PC-9 (cell line): ENCODE measurements around the gene ANAPC16. TPM values are rescaled to one million over a fixed set of nuclear protein-coding genes. Genes with fewer than 3 reads are reported as not detected.
"Not testable (repeated sequence)": the region's sequence is repeated elsewhere in the genome, so short reads cannot be mapped to it uniquely, and the experiment has no call there.

Source experiments
- BruUV-seq: library from RNA; stranded (reverse); fragments of 400-500 nt; replicated peaks from 2 replicates; lab custom pipeline; 2021; lab: Mats Ljungman, UMichigan
- CTCF ChIA-PET: fragments of 300-600 bp; sonication (Branson Sonifier 250); formaldehyde crosslinking; loops from one replicate; lab custom pipeline; 2022; ENCODE audit warnings: antibody characterized with exemption; lab: Charles Lee
- POLR2A ChIA-PET: fragments of 300-600 bp; sonication (Branson Sonifier 250); formaldehyde crosslinking; loops from one replicate; lab custom pipeline; 2022; ENCODE audit warnings: antibody characterized with exemption; ENCODE audit not compliant: unreplicated experiment; lab: Charles Lee
- DNase-seq, 2 experiments: peaks; one replicate each; pipeline versions ENCODE4 v3.0.0 to v3.0.0-alpha.2; 2015 to 2022; ENCODE audit warnings: mixed read lengths in 1 of 2
- H2AFZ ChIP-seq: fragments of 200-600 bp; sonication (generic); 2 replicates; pipeline ENCODE4 v1.8.1; 2017; ENCODE audit warnings: antibody characterized with exemption
- H3F3A ChIP-seq: fragments of 200-600 bp; sonication (generic); 2 replicates; pipeline ENCODE4 v1.8.1; 2017; ENCODE audit warnings: antibody characterized with exemption, mild to moderate bottlenecking, low read depth; ENCODE audit not compliant: insufficient read depth
- H3K27ac ChIP-seq: fragments of 200-600 bp; sonication (generic); 2 replicates; pipeline ENCODE4 v1.6.1; 2016; ENCODE audit warnings: mixed run types
- H3K27me3 ChIP-seq: fragments of 200-600 bp; sonication (generic); 2 replicates; pipeline ENCODE4 v1.6.1; 2016; ENCODE audit warnings: low read depth, mixed run types; ENCODE audit not compliant: insufficient read depth
- H3K36me3 ChIP-seq: fragments of 200-600 bp; sonication (generic); 2 replicates; pipeline ENCODE4 v1.6.1; 2016; ENCODE audit warnings: low read depth, mixed run types
- H3K4me1 ChIP-seq: fragments of 200-600 bp; sonication (generic); replicated peaks from 2 replicates; pipeline ENCODE4 v1.6.1; 2016; ENCODE audit warnings: mixed run types; ENCODE audit not compliant: insufficient read depth
- H3K4me2 ChIP-seq: fragments of 200-600 bp; sonication (generic); 2 replicates; pipeline ENCODE4 v1.6.1; 2017; ENCODE audit warnings: mixed run types
- H3K4me3 ChIP-seq: fragments of 200-600 bp; sonication (generic); 2 replicates; pipeline ENCODE4 v1.6.1; 2016; ENCODE audit warnings: mixed run types
- H3K79me2 ChIP-seq: fragments of 200-600 bp; sonication (generic); 2 replicates; pipeline ENCODE4 v1.6.1; 2017; ENCODE audit warnings: low read depth, mixed run types
- H3K9me2 ChIP-seq: fragments of 200-600 bp; sonication (generic); 2 replicates; pipeline ENCODE4 v1.8.1; 2017; ENCODE audit warnings: mild to moderate bottlenecking; ENCODE audit not compliant: insufficient read depth
- H3K9me3 ChIP-seq: fragments of 200-600 bp; sonication (generic); 2 replicates; pipeline ENCODE4 v1.8.1; 2016; ENCODE audit warnings: low read depth; ENCODE audit not compliant: insufficient read depth
- H4K20me1 ChIP-seq: fragments of 200-600 bp; sonication (generic); 2 replicates; pipeline ENCODE4 v1.8.1; 2017; ENCODE audit not compliant: insufficient read depth
- EZH2 ChIP-seq: fragments of 200-600 bp; sonication (generic); IDR thresholded peaks from 2 replicates; pipeline ENCODE4 v1.8.0; 2017; ENCODE audit warnings: antibody characterized with exemption, low read depth
- intact Hi-C: fragments of 100-400 bp; cut with micrococcal nuclease; formaldehyde crosslinking; loops from one replicate; pipeline ENCODE4 v1.10.0; 2022; ENCODE audit not compliant: unreplicated experiment
- total RNA-seq: library from RNA; stranded (reverse); gene quantifications from 2 replicates; pipeline ENCODE4 v1.2.3, GENCODE V29; 2021
- TF ChIP-seq, protein P1 (sequence below): fragments of 200-600 bp; sonication (generic); conservative IDR thresholded peaks from 2 replicates; pipeline ENCODE4 v1.6.1; 2017; ENCODE audit warnings: mixed run types, antibody characterized with exemption, mild to moderate bottlenecking, moderate library complexity

ANAPC16 gene
- total RNA-seq, 1 experiment from 2014 or later, result 171 TPM

DNA sequence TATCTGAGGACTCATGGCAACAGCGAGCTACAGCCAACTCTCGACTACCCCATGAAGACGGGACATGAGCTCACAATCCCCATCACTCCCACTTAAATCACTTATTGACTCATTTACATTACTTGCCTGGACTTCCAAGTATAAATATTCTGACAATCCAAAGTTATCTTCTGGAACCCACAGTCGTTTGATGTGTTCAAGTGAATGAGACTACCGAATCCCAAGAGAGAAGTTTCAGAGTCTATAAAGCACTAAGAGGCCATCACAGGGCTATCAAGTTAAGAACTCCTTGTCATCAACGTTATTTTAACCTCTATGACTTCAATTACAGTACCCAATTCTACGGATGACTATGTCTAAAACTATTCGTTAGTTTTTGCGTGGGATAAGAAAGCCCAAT, 11.5 kb upstream of the ANAPC16 start:
- H3F3A ChIP-seq, result peaks cover 18% of the 10 kb centered on the region; the same call in 1 of the 2 replicates
- CTCF ChIA-PET, result no interaction called here
- H3K4me2 ChIP-seq, result no peak overlapping the region
- no peak for TF ChIP-seq EZH2
- TF ChIP-seq, protein P1, sequence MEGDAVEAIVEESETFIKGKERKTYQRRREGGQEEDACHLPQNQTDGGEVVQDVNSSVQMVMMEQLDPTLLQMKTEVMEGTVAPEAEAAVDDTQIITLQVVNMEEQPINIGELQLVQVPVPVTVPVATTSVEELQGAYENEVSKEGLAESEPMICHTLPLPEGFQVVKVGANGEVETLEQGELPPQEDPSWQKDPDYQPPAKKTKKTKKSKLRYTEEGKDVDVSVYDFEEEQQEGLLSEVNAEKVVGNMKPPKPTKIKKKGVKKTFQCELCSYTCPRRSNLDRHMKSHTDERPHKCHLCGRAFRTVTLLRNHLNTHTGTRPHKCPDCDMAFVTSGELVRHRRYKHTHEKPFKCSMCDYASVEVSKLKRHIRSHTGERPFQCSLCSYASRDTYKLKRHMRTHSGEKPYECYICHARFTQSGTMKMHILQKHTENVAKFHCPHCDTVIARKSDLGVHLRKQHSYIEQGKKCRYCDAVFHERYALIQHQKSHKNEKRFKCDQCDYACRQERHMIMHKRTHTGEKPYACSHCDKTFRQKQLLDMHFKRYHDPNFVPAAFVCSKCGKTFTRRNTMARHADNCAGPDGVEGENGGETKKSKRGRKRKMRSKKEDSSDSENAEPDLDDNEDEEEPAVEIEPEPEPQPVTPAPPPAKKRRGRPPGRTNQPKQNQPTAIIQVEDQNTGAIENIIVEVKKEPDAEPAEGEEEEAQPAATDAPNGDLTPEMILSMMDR, result no peak
- no peak overlapping the region for H3K4me3 ChIP-seq
- no peaks in the 10 kb centered on the region for H3K9me3 ChIP-seq
- no peaks in the 10 kb centered on the region for H4K20me1 ChIP-seq
- no peak for DNase-seq
- no peak overlapping the region for H3K27ac ChIP-seq
- no peaks in the 10 kb centered on the region for H3K79me2 ChIP-seq
- POLR2A ChIA-PET, result no interaction called here
- H3K27me3 ChIP-seq, result no peaks in the 10 kb centered on the region
- 0 out of 2 replicates have a peak, but pooled peaks cover 41% of the 10 kb centered on the region for H3K36me3 ChIP-seq
- H3K4me1 ChIP-seq, result peaks cover 2% of the 10 kb centered on the region; the same call in 1 of the 2 replicates
- H3K9me2 ChIP-seq, result no peaks in the 10 kb centered on the region
- H2AFZ ChIP-seq, result no peak overlapping the region
- intact Hi-C loops, result no loop called here
- BruUV-seq, result no TSS peak

DNA sequence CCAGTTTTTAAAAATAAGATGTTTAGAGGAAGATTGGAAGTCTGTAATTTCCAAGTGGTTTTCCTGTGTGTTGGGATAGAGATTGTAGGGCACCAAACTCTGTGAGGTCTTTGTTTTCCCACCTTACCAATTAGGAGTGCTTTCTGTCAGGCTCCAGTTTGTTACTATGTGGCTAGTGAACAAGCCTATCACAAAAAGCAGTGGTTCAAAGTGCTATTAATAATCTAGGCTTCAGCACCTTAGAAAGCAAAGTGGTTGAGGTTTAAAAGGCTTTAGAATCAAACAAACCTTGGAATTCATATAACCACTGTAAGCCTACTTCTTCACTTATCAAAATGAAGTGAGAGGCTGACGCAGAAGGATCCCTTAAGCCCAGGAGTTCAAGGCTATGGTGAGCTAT, 11.1 kb upstream of the ANAPC16 start:
- Histone ChIP-seq H2AFZ (no peak overlapping the region), H3K9me3 (no peaks in the 10 kb centered on the region), H3K27ac (no peak overlapping the region), H3K4me3 (no peak overlapping the region), H3K27me3 (no peaks in the 10 kb centered on the region), H3K4me2 (no peak overlapping the region), H3K4me1 (no peaks in the 10 kb centered on the region), H3K79me2 (no peaks in the 10 kb centered on the region), H3K9me2 (no peaks in the 10 kb centered on the region), H3K36me3 (0 out of 2 replicates have a peak, but pooled peaks cover 41% of the 10 kb centered on the region), H4K20me1 (no peaks in the 10 kb centered on the region), H3F3A (peaks cover 14% of the 10 kb centered on the region; the same call in 1 of the 2 replicates)
- no peak for DNase-seq
- TF ChIP-seq, protein P1, result no peak
- no peak for TF ChIP-seq EZH2
- BruUV-seq, result no TSS peak
- ChIA-PET POLR2A (no interaction called here), CTCF (no interaction called here)
- intact Hi-C loops, result no loop called here

- no peak for DNase-seq
- Histone ChIP-seq H3K4me3 (no peak overlapping the region), H3K27ac (no peak overlapping the region), H3K9me3 (no peaks in the 10 kb centered on the region), H3K4me2 (no peak overlapping the region), H3K9me2 (no peaks in the 10 kb centered on the region), H3K4me1 (no peaks in the 10 kb centered on the region), H2AFZ (no peak overlapping the region), H3K27me3 (no peaks in the 10 kb centered on the region), H3K36me3 (peaks cover 55% of the 10 kb centered on the region), H4K20me1 (no peaks in the 10 kb centered on the region), H3K79me2 (no peaks in the 10 kb centered on the region), H3F3A (peaks cover 11% of the 10 kb centered on the region; the same call in 1 of the 2 replicates)
- POLR2A ChIA-PET, result interaction anchor here (0.6 kb wide), 1 partner anchor 149 kb away, joined by 8 read pairs; no protein-coding TSS in a partner anchor
- TF ChIP-seq EZH2, result no peak
- TF ChIP-seq, protein P1, result no peak
- CTCF ChIA-PET, result no interaction called here
- intact Hi-C loops, result no loop called here
- no TSS peak for BruUV-seq
Observed at GRCh38 chr10:72206511-72207229, 9.1 kb upstream of the ANAPC16 start.

GRCh38 chr10:72208526-72208925, 7.3 kb upstream of the ANAPC16 start:
- H3K9me2 ChIP-seq, H2AFZ ChIP-seq, H3K4me1 ChIP-seq, BruUV-seq, H3K4me3 ChIP-seq, CTCF ChIA-PET, intact Hi-C loops, H3K27me3 ChIP-seq, H4K20me1 ChIP-seq, DNase-seq, POLR2A ChIA-PET, H3K9me3 ChIP-seq, H3K4me2 ChIP-seq: not testable (repeated sequence)
- 0 out of 2 replicates have a peak overlapping the region, but pooled peaks have one; percentile 18 for H3K27ac ChIP-seq
- H3K36me3 ChIP-seq, result peaks cover 49% of the 10 kb centered on the region
- H3K79me2 ChIP-seq, result peaks cover 11% of the 10 kb centered on the region
- H3F3A ChIP-seq, result peaks cover 15% of the 10 kb centered on the region

DNA sequence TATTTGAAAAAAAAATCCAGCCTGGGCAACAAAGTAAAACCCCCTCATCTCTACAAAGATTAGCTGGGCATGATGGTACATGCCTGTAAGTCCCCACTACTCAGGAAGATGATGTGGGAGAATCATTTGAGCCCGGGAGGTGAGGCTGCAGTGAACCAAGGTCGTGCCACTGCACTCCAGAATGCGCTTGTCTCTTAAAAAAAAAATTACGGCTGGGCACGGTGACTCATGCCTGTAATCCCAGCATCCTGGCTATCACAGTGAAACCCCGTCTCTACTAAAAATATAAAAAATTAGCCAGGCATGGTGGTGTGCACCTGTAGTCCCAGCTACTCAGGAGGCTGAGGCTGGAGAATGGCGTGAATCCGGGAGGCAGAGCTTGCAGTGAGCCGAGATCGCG, 4.4 kb upstream of the ANAPC16 start:
- POLR2A ChIA-PET, H3K27ac ChIP-seq, BruUV-seq, intact Hi-C loops, H3K4me3 ChIP-seq, H4K20me1 ChIP-seq, H3K27me3 ChIP-seq, H3K9me3 ChIP-seq, H3K9me2 ChIP-seq, H3K4me2 ChIP-seq, CTCF ChIA-PET, DNase-seq, H2AFZ ChIP-seq: not testable (repeated sequence)
- H3K36me3 ChIP-seq, result peaks cover 35% of the 10 kb centered on the region
- peaks cover 13% of the 10 kb centered on the region for H3F3A ChIP-seq
- H3K79me2 ChIP-seq, result peaks cover 32% of the 10 kb centered on the region
- H3K4me1 ChIP-seq, result peaks cover 26% of the 10 kb centered on the region
